Heart left ventricle (tissue), 16 donors: Measurements from ENCODE around the gene DDX51. TPM values are rescaled to one million over a fixed set of nuclear protein-coding genes. Genes with fewer than 3 reads are reported as not detected.

Experiments
- ATAC-seq, 4 donors: fragments of 200-7000 bp; cut with Tn5 transposase; one replicate each; pipeline ENCODE4 v1.9.1; 2020 to 2022; ENCODE audit warnings: moderate library complexity in 4 of 4, mild to moderate bottlenecking in 3 of 4, moderate number of reproducible peaks in 1 of 4
- DNase-seq, 5 donors: peaks; one replicate each; pipeline ENCODE4 v3.0.0-alpha.2; 2020
- H3K27ac ChIP-seq, 12 donors: fragments of 200-600 bp; sonication (generic) in 4 of 12; one replicate each; pipeline versions ENCODE4 v1.5.0 to v1.8.0; 2016 to 2022; ENCODE audit warnings: mild to moderate bottlenecking in 2 of 12
- H3K27me3 ChIP-seq, 9 donors: fragments of 200-600 bp; sonication (generic) in 2 of 9; one replicate each; pipeline versions ENCODE4 v1.5.1 to v1.8.0; 2016 to 2022; ENCODE audit warnings: mild to moderate bottlenecking in 3 of 9
- H3K36me3 ChIP-seq, 9 donors: fragments of 200-600 bp; sonication (generic) in 2 of 9; one replicate each; pipeline versions ENCODE4 v1.5.0 to v1.8.0; 2018 to 2022; ENCODE audit warnings: mild to moderate bottlenecking in 2 of 9
- H3K4me1 ChIP-seq, 12 donors: fragments of 200-600 bp; sonication (generic) in 4 of 12; one replicate each; pipeline versions ENCODE4 v1.5.0 to v1.8.0; 2016 to 2022; ENCODE audit warnings: mild to moderate bottlenecking in 3 of 12
- H3K4me3 ChIP-seq, 12 donors: fragments of 200-600 bp; sonication (generic) in 4 of 12; one replicate each; pipeline versions ENCODE4 v1.5.0 to v1.8.0; 2017 to 2022; ENCODE audit warnings: mild to moderate bottlenecking in 9 of 12, moderate library complexity in 4 of 12
- H3K9me3 ChIP-seq, 12 donors: fragments of 200-600 bp; sonication (generic) in 4 of 12; one replicate each; pipeline versions ENCODE4 v1.5.0 to v1.8.0; 2016 to 2022; ENCODE audit warnings: mild to moderate bottlenecking in 1 of 12
- POLR2A ChIP-seq, 2 donors: fragments of 450-650 bp; IDR thresholded peaks; one replicate each; pipeline ENCODE4 v1.6.1; 2017; ENCODE audit warnings: antibody characterized with exemption in 2 of 2, mild to moderate bottlenecking in 2 of 2, moderate library complexity in 2 of 2
- WGBS, 4 donors: extraction: QIAGEN DNeasy Blood & Tissue Kit in 2 of 4; methylation state at CpG; one replicate each; pipeline versions ENCODE4 v1.1.5 to v1.1.7; 2013 to 2018; 5-methylcytosine and 5-hydroxymethylcytosine counted together
- intact Hi-C, 10 donors: fragments of 100-400 bp; cut with DNase I; formaldehyde crosslinking; loops; one replicate each; pipeline versions ENCODE4 v1.11.1 to v1.14.2; 2022
- polyA plus RNA-seq, 2 donors: library from polyadenylated mRNA; stranded (reverse); fragments of 200-250 nt; gene quantifications; one replicate each; pipeline ENCODE4 v1.2.3, GENCODE V29; 2013
- total RNA-seq, 9 donors: library from RNA; depleted of rRNA in 2 of 9; stranded (reverse); fragments of >200 nt in 2 of 9; fragmentation: NEBNext Ultra II Directional in 3 of 9; extraction: Animal tissue kit (Norgen Biotek cat#: 25700) in 3 of 9; gene quantifications; one replicate each; pipeline versions ENCODE4 v1.1.0 to v1.2.4, GENCODE V29; 2016 to 2023
- TF ChIP-seq, protein P1 (sequence below), 12 donors: fragments of 200-600 bp; sonication (generic) in 4 of 12; IDR thresholded peaks; one replicate each; pipeline versions ENCODE4 v1.5.0 to v1.8.0; 2018 to 2022; ENCODE audit warnings: antibody characterized with exemption in 12 of 12, mild to moderate bottlenecking in 5 of 12
- donor health status: ischemic (EF 13 %, LVEDD 7.1; RV severe dilation, severe dysfunction).
- donor health status: healthy with polysubstance abuse.
- donor health status: DM: no; HTN: yes; CAD: no.
- donor health status: DM: no; HTN: no; CAD: no.
- donor health status: ischemic (EF 25% LVEDD 6.9; RV normal size, moderate dysfunction).
- donor health status: ischemic (EF 25% LVEDD 5.7; RV mildly dilated, moderate dysfunction).
- donor health status: healthy.
- donor health status: DM: yes; HTN: yes; CAD: no.
- donor health status: ischemic (EF 35%, LVEDD 5.7; RV mildly dilated, moderate dysfunction).
- donor health status: nonischemic (EF 11% LVEDD 7.7; RV severe dilation, severe dysfunction).
- donor health status: DM: yes; HTN: yes; CAD: no.
- donor health status: PGD.
- donor health status: ischemic (EF 29% LVEDD 5.4; RV normal size, mild dysfunction).
- donor health status: nonischemic (EF 23%, LVEDD 6.1; RV moderate dilation, normal function).

Gene DDX51
- total and polyA plus RNA-seq, 11 donors = 4.1 to 14.7 (median 8.6) TPM

DNA sequence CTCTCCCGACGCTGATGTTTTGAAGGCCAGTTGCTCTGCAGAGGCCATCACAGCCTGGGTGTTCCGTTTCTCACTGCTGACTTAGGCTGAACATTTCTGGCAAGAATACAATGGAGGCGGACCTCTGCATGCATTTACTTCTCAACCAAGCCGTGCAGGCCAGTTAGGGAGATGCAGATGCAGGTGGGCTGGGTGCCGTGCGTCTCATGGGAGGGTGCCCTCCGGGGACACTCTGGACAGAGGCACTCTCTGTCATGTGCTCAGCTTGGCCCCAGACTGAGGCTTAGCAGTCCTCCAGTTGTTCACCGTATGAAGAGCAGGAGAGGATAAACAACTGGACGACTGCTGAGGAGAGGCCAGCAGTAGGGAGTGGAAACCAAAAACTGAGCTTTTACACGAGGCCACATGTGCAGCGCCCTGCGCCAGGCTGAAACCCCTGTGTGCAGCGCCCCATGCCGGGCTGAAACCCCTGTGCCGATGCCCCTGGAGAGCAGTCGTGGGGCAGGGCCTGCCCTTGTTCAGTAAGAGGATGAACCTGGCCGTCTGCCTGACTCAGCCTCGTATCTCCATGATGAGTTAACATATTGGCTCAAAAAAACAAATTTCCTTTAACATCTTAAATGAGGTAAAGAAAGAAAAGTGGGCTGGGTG, 32.3 kb downstream of the DDX51 start:
- peaks cover 0 to 89% (median 73%) of the 10 kb centered on the region in 9 donors for H3K36me3 ChIP-seq

DNA sequence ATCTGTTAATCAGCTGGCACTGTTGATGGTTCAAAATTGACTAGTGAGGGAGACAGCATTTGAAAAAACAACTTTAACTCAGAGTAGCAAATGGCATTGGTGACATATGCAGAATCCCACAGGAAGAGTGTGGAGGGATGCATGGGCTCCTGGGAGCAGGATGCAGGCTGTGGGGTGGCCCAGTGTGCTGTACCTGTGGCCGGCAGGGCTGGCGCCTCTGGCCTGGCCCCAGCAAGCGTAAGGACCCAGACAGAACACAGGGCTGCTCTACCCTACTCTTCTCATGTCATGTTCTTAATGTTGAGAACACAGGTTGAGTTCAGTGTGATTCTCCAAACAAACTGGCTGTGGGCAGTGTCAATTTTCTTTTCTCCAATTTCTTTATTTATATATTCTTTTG, 33.4 kb downstream of the DDX51 start:
- ATAC-seq (no peak), DNase-seq (no peak)
- Histone ChIP-seq H3K4me3 (no peak overlapping the region), H3K9me3 (no peaks in the 10 kb centered on the region), H3K4me1 (no peaks in the 10 kb centered on the region), H3K27me3 (no peaks in the 10 kb centered on the region), H3K36me3 (peaks cover 0 to 87% (median 74%) of the 10 kb centered on the region in 9 donors), H3K27ac (no peak overlapping the region)
- no peak for TF ChIP-seq POLR2A (IDR thresholded peaks at IDR 0.05)
- TF ChIP-seq, protein P1, sequence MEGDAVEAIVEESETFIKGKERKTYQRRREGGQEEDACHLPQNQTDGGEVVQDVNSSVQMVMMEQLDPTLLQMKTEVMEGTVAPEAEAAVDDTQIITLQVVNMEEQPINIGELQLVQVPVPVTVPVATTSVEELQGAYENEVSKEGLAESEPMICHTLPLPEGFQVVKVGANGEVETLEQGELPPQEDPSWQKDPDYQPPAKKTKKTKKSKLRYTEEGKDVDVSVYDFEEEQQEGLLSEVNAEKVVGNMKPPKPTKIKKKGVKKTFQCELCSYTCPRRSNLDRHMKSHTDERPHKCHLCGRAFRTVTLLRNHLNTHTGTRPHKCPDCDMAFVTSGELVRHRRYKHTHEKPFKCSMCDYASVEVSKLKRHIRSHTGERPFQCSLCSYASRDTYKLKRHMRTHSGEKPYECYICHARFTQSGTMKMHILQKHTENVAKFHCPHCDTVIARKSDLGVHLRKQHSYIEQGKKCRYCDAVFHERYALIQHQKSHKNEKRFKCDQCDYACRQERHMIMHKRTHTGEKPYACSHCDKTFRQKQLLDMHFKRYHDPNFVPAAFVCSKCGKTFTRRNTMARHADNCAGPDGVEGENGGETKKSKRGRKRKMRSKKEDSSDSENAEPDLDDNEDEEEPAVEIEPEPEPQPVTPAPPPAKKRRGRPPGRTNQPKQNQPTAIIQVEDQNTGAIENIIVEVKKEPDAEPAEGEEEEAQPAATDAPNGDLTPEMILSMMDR (IDR thresholded peaks at IDR 0.05) = no peak
- WGBS, 4 donors = 79 to 96% (median 91%) methylated on average over 3 of the region's 3 CpGs
- intact Hi-C loops = no loop called here

More for the DNA sequence above, 32.3 kb downstream of the DDX51 start:
- intact Hi-C loops = no loop called here
- Histone ChIP-seq H3K4me3 (no peak overlapping the region), H3K27me3 (no peaks in the 10 kb centered on the region), H3K4me1 (no peaks in the 10 kb centered on the region), H3K9me3 (no peaks in the 10 kb centered on the region), H3K27ac (no peak overlapping the region)
- DNase-seq = no peak
- 89 to 92% (median 91%) methylated on average over 19 of the region's 19 CpGs for WGBS, 4 donors
- ATAC-seq = no peak
- no peak for TF ChIP-seq POLR2A (IDR thresholded peaks at IDR 0.05)
- TF ChIP-seq, protein P1 (IDR thresholded peaks at IDR 0.05) = no peak

DNA sequence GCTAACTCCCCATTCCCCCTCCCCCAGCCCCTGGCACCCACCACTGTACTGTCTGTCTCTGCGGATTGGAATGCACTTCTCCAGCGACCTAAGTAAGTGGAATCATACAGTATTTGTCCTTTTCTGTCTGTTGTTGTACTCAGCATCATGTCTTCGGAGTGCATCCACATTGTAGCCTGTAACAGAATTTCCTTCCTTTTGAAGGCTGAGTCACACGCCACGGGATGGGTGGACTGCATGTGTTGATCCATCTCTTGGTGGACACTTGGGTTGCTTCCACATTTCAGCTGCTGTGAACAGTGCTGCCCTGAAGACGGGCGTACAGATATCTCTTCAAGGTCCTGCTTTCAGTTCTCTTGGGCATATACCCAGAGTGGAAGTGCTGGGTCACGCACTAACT, 34.4 kb downstream of the DDX51 start:
- 86 to 94% (median 91%) methylated on average over 8 of the region's 8 CpGs for WGBS, 4 donors
- intact Hi-C loops = no loop called here
- ATAC-seq = no peak
- Histone ChIP-seq H3K27me3 (no peaks in the 10 kb centered on the region), H3K4me1 (no peaks in the 10 kb centered on the region), H3K4me3 (no peak overlapping the region), H3K27ac (no peak overlapping the region), H3K36me3 (peaks cover 0 to 86% (median 71%) of the 10 kb centered on the region in 9 donors), H3K9me3 (no peaks in the 10 kb centered on the region)
- TF ChIP-seq, protein P1 (IDR thresholded peaks at IDR 0.05) = no peak
- TF ChIP-seq POLR2A (IDR thresholded peaks at IDR 0.05) = no peak
- no peak for DNase-seq

DNA sequence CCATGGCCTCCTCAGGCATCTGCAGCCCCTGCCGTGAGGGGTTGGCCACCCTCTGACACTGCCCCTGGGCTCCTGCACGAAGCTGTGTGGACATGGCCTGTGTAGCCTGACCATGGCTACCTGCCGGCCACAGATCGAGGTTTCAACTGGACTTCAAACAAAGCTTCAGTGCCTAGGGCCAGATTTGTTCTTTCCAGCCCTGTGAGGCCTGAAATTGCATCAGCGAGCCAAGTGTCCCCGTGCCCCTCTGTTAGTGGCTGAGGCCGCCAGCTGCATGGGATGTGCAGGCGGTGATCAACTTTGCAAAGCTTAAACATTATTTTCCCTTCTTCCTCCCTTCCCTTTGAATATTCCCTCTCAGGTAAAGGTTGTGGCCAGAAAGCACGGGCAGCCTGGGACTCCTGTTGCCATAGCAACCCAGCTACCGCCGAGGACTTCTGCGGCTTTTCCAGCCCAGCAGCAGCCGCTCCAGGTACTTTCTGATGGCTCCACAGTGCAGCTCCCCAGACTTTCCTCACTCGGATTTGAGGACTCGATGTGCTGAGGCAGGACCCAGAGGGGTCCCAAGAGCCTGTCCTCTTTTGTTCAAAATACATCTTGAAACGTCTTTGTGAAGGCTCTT, 35.8 kb downstream of the DDX51 start:
- H3K4me1 ChIP-seq = no peaks in the 10 kb centered on the region
- H3K9me3 ChIP-seq = no peaks in the 10 kb centered on the region
- intact Hi-C loops = no loop called here
- no peak for TF ChIP-seq POLR2A (IDR thresholded peaks at IDR 0.05)
- TF ChIP-seq, protein P1 (IDR thresholded peaks at IDR 0.05) = no peak
- ATAC-seq (no peak), DNase-seq (no peak)
- H3K36me3 ChIP-seq = peaks cover 0 to 72% (median 57%) of the 10 kb centered on the region in 9 donors
- no peak overlapping the region for H3K27ac ChIP-seq
- no peak overlapping the region for H3K4me3 ChIP-seq
- WGBS, 4 donors = 84 to 90% (median 88%) methylated on average over 16 of the region's 16 CpGs
- no peaks in the 10 kb centered on the region for H3K27me3 ChIP-seq
